WERI-Rb-1 (cell line): ENCODE results near the gene LYPD6B.

ENCODE experiments used
- DNase-seq: peaks from one replicate; pipeline ENCODE4 v3.0.0-alpha.2; 2020
- H3K27ac ChIP-seq: fragments of 250-450 bp; sonication (Bioruptor Pico); 2 replicates; pipeline ENCODE4 v1.5.1; 2020; ENCODE audit warnings: mild to moderate bottlenecking, moderate library complexity
- H3K27me3 ChIP-seq: fragments of 250-450 bp; sonication (Bioruptor Pico); 2 replicates; pipeline ENCODE4 v1.5.1; 2021; ENCODE audit warnings: mild to moderate bottlenecking, low read depth, moderate library complexity; ENCODE audit not compliant: insufficient read depth, severe bottlenecking
- H3K36me3 ChIP-seq: fragments of 250-450 bp; sonication (Bioruptor Pico); 2 replicates; pipeline ENCODE4 v1.5.1; 2020; ENCODE audit warnings: mild to moderate bottlenecking, moderate library complexity
- H3K4me3 ChIP-seq: 2 replicates; pipeline ENCODE4 v1.5.1; 2011; ENCODE audit warnings: low read depth, mild to moderate bottlenecking, control low read depth, low read length
- H3K9me3 ChIP-seq: fragments of 250-450 bp; sonication (Bioruptor Pico); 2 replicates; pipeline ENCODE4 v1.5.1; 2021; ENCODE audit warnings: mild to moderate bottlenecking, moderate library complexity; ENCODE audit not compliant: severe bottlenecking
- CTCF ChIP-seq: IDR thresholded peaks from 2 replicates; pipeline ENCODE4 v1.5.1; 2011; ENCODE audit warnings: low read depth, mild to moderate bottlenecking, control low read depth, inconsistent platforms, low read length

Gene LYPD6B

DNA sequence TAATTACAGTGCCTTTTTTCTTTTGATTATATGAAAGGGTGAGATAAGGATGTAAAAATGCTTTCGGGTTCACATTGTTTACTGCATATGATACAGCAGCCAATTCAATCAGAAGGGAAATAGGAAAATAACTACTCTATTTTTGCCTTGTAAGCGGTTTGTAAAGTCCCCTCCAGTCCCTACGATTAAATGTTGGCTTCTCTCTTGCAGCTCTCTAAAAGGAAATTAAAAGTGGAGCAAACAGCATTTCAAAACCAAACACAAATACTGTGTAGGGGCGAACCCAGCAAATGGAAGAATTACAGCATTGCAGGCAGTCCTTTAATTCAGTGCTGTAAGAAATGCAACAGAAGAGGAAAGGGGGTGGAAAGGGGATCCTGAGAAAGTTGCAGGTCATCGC lies 18.9 kb downstream of the LYPD6B start:
- Histone ChIP-seq H3K9me3 (no peaks in the 10 kb centered on the region), H3K4me3 (no peak overlapping the region), H3K36me3 (no peaks in the 10 kb centered on the region), H3K27me3 (peaks cover 8% of the 10 kb centered on the region), H3K27ac (no peak overlapping the region)
- no peak for TF ChIP-seq CTCF
- no peak for DNase-seq

GRCh38 chr2:149058936-149059335 lies 20.4 kb downstream of the LYPD6B start:
- peaks cover 5% of the 10 kb centered on the region for H3K27me3 ChIP-seq
- no peak overlapping the region for H3K4me3 ChIP-seq
- no peak overlapping the region for H3K27ac ChIP-seq
- TF ChIP-seq CTCF: no peak
- H3K9me3 ChIP-seq: no peaks in the 10 kb centered on the region
- no peaks in the 10 kb centered on the region for H3K36me3 ChIP-seq
- DNase-seq: no peak

GRCh38 chr2:149059822-149060221 lies 21.3 kb downstream of the LYPD6B start:
- H3K4me3 ChIP-seq: no peak overlapping the region
- no peaks in the 10 kb centered on the region for H3K36me3 ChIP-seq
- H3K9me3 ChIP-seq: no peaks in the 10 kb centered on the region
- no peak for DNase-seq
- no peak for TF ChIP-seq CTCF
- H3K27ac ChIP-seq: no peak overlapping the region
- H3K27me3 ChIP-seq: peaks cover 5% of the 10 kb centered on the region

DNA sequence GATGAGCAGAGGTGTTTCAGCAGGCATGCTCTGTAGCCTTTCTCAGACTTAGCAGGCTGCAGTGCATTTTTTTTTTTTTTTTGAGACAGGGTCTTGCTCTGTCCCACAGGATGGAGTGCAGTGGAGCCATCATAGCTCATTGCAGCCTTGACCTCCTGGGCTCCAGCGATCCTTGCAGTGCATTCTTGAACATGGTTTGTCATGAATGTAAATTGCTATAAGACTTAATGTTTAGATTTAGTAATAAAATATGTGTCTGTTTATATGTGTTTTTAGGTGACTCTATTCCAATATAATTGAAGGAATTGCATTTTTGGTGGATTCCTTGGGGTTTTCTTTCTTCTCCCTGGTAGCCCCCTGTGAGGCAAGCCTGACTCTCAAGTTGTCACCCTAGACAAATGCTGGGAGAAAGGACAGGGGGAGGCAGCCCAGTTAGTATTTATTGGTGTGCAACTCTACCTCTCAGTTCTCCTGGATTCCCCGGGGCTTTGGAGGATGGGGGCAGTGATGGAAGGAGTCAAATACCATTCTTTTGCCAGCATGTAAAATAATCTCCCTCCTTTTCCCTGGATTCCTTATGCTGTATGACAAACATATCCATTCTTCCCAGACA lies 22.7 kb downstream of the LYPD6B start:
- no peak overlapping the region for H3K4me3 ChIP-seq
- H3K27ac ChIP-seq: no peak overlapping the region
- DNase-seq: no peak
- peaks cover 4% of the 10 kb centered on the region for H3K27me3 ChIP-seq
- no peak for TF ChIP-seq CTCF
- H3K9me3 ChIP-seq: no peaks in the 10 kb centered on the region
- H3K36me3 ChIP-seq: no peaks in the 10 kb centered on the region

GRCh38 chr2:149062531-149062930 lies 24.0 kb downstream of the LYPD6B start:
- Histone ChIP-seq H3K36me3 (no peaks in the 10 kb centered on the region), H3K27ac (no peak overlapping the region), H3K27me3 (peaks cover 2% of the 10 kb centered on the region), H3K9me3 (no peaks in the 10 kb centered on the region), H3K4me3 (no peak overlapping the region)
- no peak for DNase-seq
- TF ChIP-seq CTCF: no peak

- no peaks in the 10 kb centered on the region for H3K9me3 ChIP-seq
- peaks cover 1% of the 10 kb centered on the region for H3K27me3 ChIP-seq
- H3K4me3 ChIP-seq: no peak overlapping the region
- H3K36me3 ChIP-seq: no peaks in the 10 kb centered on the region
- DNase-seq: no peak
- no peak for TF ChIP-seq CTCF
- no peak overlapping the region for H3K27ac ChIP-seq
Observed at GRCh38 chr2:149063177-149063576, 24.7 kb downstream of the LYPD6B start.
